NK-92 (cell line): ENCODE results near the gene GLOD4.
A peak's percentile ranks its signal among the peaks of the same experiment; 100 is the strongest.
"Not testable (repeated sequence)": the region's sequence is repeated elsewhere in the genome, so short reads cannot be mapped to it uniquely, and the experiment has no call there.

Source experiments
- DNase-seq: peaks from one replicate; lab custom pipeline; 2025; ENCODE audit not compliant: unreplicated experiment; lab: John Stamatoyannopoulos, UW

The GLOD4 gene, protein sequence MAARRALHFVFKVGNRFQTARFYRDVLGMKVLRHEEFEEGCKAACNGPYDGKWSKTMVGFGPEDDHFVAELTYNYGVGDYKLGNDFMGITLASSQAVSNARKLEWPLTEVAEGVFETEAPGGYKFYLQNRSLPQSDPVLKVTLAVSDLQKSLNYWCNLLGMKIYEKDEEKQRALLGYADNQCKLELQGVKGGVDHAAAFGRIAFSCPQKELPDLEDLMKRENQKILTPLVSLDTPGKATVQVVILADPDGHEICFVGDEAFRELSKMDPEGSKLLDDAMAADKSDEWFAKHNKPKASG

DNA sequence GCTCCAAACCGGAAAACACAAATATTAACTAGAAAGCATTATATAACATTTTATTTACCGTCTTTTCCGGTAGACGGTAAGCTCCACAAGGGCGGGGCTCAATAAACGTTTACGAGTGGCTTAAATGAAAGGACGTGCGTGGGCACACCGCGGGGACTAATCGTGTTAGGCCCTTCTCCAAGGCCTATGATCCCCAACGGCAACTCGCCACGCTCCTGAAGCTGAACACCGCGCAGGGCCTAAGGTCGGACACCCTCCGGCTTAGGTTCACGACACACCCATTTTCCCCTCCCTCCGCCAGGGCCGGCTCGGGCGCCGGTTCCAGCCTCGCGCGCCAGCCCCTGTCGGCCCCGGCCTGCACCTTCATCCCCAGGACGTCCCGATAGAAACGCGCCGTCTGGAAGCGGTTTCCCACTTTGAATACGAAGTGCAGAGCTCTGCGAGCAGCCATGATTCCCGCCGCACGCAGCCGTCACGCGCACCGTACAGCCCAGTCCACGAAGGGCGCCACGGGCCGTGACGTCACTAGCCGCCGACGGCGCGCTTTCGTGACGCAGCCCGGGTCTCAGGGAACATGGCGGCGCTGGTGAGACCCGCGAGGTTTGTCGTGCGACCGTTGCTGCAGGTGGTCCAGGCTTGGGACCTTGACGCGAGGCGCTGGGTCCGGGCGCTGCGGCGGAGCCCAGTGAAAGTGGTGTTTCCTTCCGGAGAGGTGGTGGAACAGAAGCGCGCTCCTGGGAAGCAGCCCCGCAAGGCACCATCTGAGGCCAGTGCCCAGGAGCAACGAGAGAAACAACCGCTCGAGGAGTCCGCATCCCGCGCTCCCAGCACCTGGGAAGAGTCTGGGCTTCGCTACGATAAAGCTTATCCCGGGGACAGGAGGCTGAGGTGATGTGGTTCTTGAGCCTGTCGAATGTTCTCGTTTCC lies at the start of gene GLOD4, which contains the start of gene MRM3:
GLOD4 (minus strand) TSS at position 476 of the 927 bp plus-strand sequence; CDS start at position 451, 25 bp downstream.
MRM3 (plus strand) TSS at position 549 of the 927 bp plus-strand sequence; CDS start at position 575, 26 bp downstream.
- peak; percentile 37 for DNase-seq

DNA sequence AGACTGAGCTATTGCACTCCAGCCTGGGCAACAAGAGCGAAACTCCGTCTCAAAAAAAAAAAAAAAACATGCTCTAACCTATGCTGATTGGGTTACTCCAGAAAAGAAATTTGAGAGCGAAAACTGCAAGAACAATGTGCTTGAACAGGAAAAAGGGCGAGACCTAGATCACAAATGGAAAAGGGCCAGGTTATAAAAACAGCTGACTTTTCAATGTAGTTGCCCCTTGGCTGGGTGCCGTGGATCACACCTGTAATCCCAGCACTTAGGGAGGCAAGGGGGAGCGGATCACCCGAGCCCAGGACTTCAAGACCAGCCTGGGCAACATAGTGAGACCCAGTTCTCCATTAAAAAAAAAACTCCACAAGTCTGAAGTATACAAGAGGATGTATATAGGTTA lies 48.9 kb upstream of the GLOD4 start:
- no peak for DNase-seq

DNA sequence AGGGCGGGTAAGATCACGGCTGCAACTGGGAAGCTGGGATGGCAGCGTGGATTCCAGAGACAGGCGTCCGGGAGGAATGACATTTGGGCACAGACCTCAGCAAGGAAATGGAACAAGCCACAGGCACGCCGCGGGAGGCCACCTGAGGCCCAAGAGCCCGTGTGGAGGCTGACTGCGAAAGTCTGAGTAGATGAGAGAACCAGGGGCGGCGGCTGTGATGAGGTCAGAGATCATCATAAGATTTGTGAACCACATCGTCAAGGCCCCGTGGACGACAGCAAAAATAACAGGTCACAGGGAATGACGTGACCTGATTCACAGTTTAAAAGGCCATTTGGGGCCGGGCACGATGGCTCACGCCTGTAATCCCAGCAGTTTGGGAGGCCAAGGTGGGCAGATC lies 48.3 kb upstream of the GLOD4 start:
- no peak for DNase-seq

DNA sequence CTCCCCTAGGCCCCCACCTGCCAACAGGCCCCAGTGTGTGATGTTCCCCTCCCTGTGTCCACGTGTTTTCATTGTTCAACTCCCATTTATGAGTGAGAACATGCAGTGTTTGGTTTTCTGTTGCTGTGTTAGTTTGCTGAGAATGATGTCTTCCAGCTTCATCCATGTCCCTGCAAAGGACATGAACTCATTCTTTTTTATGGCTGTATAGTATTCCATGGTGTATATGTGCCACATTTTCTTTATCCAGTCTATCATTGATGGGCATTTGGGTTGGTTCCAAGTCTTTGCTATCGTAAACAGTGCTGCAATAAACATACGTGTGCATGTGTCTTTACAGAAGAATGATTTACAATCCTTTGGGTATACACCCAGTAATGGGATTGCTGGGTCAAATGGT lies 47.5 kb upstream of the GLOD4 start:
- DNase-seq, result not testable (repeated sequence)

DNA sequence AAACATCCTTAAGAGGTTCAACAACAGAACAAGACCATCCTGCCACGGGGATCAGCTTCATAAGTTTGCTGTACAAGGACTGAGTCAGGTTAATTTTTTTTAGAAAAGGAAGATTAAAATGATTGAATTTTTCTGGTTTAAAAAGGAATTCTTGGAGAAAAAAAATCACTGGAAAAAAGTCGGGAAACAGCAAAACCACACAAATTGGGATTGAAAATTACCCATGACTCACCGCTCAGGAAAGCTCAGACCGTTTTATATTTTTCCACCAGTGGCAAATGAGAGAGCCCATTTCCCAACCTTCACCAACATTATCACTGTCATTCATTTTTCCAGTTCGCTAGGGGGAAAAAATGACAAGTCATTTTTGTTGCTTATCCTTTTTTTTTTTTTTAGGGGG lies 46.7 kb upstream of the GLOD4 start:
- DNase-seq, result no peak

DNA sequence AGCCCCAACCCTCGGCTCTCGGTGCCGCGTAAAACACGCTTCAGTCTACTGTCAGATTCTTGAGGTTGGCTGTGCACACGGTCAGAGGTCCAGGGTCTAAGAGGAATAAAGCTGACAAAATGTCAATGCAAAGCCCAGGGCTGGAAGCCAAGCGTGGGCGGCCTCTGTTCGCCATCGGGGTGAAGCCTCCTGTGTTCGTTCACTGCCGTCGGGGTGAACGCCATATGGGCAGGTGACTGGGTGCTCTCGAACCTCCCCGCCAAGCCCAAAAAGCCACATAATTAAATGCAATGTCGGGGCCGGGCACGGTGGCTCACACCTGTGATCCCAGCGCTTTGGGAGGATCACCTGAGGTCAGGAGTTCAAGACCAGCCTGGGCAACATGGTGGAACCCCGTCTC lies 44.7 kb upstream of the GLOD4 start:
- no peak for DNase-seq

DNA sequence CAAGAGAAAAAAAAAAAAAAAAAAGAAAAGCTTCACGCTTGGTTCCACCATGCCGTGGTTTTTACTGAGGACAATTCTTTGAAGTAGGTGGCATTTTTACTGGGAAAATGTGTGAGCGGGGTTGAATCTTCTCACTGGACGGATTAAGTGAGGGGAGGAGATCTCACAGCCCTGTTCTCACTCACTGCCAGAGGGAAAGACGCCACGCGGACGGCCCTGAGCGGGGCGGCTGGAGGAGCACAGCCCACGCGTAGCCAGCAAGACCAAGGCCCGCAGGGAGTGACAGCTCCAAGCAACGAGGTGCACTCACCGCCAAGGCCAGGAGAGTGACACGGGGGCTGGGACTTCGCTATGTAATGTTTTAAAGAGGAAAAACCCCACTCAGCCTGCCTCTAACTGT lies 43.1 kb upstream of the GLOD4 start:
- no peak for DNase-seq

DNA sequence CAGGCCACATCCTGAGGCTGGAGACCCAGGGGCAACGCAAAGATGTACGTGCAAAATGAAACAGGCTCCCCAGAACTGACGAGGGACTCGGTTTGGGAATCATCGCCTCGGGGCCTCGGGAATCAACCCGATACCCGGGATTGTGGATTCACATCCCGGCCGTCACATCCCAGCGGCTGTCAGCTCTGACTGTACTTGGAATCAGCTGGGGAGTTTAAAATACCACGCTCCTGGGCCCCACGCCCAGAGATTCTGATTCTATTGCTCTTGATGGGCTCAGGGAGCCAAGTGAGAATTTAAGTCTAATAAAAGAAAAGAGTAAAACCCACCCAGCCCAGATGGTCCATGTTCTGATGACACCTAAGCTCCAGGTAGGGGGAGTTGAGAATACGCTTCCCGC lies 42.3 kb upstream of the GLOD4 start:
- no peak for DNase-seq

DNA sequence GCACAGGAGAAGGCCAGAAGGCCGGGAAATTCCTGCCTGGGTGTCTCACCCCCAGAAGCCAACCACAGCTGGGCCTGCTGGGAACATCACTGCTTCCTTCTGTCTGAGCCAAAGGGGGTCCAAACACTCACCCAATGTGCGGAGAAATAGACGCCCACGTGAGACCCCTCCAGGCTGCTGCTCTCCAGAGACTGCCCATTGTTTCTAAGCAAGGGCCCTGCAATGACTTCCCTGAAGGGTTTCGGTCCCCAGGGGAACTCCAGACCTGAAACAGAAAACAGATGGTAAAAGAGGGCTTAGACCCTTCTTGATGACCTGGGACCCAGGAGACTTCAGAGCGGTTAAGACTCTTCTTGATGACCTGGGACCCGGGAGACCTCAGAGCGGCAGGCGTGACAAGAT lies 41.4 kb upstream of the GLOD4 start:
- DNase-seq, result no peak

DNA sequence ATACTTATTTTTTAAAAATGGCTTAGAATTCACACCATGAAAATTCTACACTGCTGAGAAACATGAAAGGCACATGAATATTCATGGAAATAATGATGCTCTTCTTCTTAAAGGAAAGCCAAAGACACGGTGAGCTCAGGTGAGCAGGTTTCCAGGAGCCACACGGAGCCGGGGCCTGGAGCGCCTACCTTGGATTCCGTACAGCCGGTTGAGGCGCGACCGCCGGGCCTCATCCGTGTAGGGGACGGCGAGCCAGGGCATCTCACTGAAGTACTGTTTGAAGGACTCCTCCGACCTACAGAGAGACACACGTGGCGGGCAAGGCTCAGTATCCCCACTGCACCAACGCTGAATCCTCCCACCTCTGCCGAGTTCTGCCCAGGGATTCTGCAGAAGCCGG lies 37.2 kb upstream of the GLOD4 start:
- no peak for DNase-seq

DNA sequence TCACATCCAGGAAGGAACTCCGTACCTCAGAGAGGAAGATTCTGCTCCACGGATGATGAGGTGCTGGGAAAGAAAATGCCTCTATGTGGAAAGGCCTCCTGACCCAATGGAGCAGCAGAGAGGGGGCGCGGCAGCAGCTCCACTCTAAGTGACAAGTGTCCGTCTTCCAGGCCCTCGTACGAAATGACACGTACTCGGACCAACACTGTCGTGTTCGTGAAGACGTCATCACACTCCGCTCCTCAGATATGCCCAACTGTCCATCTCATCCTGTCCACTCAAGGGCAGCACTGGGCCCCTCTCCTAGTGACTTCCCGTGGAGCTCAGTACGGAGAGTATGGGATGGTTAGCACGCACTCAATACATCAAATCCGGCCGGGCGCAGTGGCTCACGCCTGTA lies 32.3 kb upstream of the GLOD4 start:
- no peak for DNase-seq

DNA sequence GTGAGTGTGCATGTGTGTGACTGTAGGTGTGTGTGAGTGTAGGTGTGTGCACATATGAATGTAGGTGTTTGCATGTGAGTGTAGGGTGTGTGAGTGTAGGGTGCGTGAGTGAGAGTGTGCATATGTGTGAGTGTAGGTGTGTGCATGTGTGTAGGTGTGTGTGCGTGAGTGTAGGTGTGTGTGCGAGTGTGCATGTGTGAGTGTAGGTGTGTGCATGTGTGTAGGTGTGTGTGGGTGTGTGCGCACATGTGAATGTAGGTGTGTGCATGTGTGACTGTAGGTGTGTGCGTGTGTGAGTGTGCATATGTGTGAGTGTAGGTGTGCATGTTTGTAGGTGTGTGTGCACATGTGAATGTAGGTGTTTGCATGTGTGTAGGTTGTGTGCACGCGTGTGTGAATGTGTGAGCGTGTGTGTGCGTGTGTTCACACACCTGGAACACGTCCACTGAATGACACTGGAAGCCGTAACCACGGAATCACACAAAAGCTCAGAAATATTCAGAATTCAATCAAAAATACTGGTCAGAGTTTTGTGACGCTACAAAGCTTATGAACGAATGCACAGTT lies 30.6 kb upstream of the GLOD4 start:
- DNase-seq, result no peak

DNA sequence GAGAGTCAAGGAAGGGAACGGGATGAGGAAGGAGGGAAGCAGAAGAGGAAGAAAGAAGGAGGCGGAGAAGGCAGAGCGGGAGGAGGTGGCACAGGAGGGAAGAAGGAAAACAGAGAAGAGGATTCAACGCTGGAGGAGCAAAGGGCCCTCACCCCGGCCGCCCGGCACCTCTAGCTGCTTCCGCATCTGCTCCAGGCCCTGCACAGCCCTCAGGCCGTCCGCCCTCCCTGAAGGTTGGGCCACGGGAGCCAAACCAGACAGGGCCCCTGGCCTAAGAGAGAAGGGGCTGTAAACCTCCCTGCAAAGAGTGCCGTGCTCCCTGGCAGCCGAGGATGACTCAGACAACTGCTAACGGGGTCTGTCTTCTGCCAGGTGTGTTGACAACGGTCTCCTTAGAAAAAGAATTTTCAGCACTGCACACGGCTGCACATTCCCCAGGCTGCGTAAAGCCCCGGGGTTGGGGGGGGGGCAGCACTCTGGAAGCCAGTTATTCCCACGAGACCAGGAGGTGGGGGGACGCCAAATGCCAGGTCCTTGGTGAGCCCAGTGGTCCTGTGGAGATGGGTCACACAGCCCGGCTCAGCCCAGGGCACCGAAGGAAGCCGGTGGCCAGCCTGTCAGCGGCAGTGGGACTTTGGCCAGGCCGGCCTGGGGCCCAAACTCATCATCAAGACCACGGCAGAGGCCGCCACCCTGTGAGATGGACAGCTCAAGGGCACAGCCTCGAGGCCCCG lies 29.1 kb upstream of the GLOD4 start:
- no peak for DNase-seq

DNA sequence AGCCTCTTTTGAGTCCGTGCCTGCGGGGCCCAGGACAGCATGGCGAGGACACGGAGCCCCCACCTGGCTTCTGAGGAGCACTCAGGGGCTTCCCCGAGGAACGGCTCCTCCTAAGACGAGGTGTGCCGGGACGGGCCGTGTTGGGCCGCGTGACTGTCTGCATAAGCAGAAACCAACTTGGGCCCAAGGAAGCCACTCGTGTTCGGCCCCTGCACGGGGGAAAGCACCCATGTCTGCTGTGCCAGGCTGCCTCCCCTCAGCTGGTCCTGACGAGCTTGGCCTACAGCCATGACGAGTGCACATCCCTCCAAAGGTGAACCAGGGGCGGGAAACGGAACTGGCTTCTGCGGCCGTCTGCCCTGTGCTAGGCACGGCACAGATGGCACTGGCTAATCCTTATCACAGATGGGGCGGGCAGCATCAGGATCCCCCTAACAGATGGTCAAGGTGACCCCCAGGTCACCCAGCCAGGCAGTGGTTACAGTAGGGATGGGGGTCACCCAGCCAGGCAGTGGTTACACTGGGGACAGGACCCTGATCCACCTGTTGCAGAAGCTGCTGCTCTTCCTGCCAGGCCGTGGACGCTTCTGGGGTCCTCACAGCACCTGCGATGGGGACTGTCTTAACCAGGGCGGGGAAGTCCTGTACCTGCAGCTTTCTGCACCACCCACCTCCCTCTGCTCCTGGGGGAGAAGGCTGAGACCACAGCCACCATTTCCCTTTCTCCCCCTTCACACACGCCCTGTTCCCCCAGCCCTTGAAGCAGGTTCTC lies 25.6 kb upstream of the GLOD4 start:
- DNase-seq, result no peak

DNA sequence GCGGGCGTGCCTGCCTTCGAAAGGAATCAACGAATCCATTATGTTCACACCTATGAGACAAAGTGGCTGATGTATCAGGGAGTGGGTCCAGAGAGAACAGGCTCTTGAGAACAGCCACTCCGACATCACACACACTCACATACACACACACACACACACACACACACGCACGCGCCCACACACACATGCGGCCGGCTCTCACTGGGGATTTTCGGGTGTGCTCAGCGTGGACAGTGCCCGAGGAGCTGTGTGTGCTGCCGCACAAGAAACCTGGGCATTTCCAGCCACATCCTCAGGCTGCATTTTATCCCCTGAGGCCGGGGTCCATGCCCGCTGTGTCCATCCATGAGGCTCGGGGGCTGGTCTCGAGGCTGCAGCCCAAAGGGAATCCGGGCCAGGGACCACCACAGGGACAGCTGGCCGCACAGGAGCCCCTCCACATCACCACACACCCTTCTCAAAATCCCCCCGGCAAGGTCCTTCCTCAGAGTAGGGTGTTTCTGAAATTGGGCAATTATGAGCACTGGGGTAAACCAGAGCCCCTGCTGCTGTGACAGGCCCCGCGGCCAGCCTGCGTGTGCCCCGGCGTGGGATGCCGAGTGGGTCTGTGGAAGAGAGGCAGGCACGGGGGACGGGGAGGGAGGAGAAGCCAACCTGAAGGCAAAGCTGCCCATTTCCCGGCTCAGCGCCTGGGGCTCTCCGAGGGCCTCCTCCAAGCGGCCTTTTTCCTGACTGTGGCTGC lies 24.9 kb upstream of the GLOD4 start:
- no peak for DNase-seq

DNA sequence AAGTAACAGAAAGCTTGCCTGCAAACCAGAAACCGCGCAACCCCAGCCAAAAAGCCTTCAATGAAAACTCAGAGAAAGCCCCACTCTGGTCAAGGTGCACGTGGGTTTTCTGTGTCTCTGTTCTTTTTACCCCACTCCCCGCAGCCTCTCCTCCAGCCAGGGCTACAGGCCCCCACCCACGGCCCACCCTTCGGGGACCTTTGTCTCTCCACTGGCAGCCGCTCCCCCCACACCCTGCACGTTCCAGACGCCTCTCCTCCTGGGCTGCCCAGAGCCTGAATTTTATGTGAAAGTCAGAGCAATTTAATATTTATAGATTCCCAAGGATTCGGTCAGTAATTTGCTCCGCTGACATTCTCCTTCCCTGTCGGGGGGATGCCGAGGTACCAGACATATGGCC lies 24.3 kb upstream of the GLOD4 start:
- DNase-seq, result no peak

DNA sequence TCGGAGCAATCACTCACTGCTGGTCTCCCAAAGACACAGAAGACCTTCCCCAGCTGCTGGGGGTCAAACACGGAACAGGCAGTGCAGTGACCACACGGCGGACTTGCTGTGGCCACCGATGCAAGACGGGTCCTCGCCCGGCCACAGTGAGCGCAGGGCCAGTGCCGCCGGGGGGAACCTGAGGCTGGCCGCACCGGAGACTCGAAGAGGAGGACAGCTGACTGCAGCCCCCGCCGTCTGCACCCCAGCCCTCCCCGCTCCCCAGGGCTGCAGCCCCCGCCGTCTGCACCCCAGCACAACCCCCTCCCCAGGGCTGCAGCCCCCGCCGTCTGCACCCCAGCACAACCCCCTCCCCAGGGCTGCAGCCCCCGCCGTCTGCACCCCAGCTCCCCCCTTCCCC lies 23.8 kb upstream of the GLOD4 start:
- DNase-seq, result not testable (repeated sequence)

DNA sequence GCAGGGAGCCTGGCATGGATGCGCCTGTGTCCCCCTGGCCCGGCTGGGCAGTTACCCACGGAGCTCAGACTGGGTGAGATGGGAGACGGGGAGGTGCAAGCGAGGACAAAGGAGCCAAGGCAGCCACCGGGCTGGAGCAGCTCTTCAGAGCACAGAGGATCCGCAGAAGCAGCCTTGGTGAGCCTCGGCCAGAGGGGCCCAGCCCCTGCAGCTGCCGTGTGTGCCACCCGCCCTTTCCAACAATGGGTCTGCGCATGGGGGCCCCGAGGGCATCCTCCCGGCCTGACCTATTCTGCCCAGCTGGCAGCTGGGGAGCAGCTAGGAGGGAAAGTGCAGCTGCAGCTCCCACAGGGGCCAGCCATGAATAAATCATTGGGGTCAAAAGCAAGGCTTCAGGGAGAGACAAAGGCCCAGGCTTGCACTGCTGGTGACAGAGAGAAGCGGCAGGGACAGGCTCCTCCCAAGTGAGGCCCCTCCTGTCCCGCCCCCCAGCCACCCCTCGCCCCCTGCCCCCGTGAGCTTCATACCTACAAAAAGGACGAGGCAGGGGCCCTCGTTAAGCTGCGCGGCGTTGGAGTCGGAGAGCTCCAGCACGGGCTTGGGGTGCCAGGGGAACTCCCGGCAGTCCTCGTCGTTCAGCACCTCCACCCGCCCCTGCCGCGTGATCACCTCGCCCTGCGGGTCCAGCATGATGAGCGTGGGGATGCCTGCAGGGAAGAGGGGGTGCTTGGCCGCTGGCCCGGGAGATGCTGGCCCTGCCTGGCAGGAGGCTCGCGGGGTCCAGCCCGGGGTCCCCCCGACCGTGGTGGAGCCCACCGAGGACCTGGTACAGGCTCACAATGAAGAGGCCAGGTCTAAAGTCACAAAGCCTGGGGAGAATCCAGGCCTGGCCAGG lies 22.7 kb upstream of the GLOD4 start:
- no peak for DNase-seq
